ENCODE data around the gene TET1. TPM values are rescaled to one million over a fixed set of nuclear protein-coding genes. Genes with fewer than 3 reads are reported as not detected.
A peak's percentile ranks its signal among the peaks of the same experiment; 100 is the strongest.
"Not testable (repeated sequence)": the region's sequence is repeated elsewhere in the genome, so short reads cannot be mapped to it uniquely, and the experiment has no call there.

The TET1 gene
- total RNA-seq = 2.2 TPM
- 0.22 TPM for polyA plus RNA-seq (ENCODE audit: insufficient read depth, low read depth, low replicate concordance)
- long read RNA-seq, donor 1 = 0 reads
- long read RNA-seq, donor 2 = 0 reads
- long read RNA-seq, donor 3 = 0 reads
- long read RNA-seq, donor 4 = 0 reads
- long read RNA-seq, donor 5 = 0 reads
- long read RNA-seq, donor 6 = 0 reads
- long read RNA-seq, donor 7, partial matches to known transcripts = 0 of 2 reads
- long read RNA-seq, donor 7, other reads (novel, unspliced or antisense) = 2 of 2 reads
- long read RNA-seq, donor 8 = 0 reads
- long read RNA-seq, donor 9 = 0 reads
- long read RNA-seq, donor 10 = 0 reads

GRCh38 chr10:68560186-68560942 is at the start of gene TET1:
TSS of gene TET1 (plus strand) at chr10:68560337. CDS start at chr10:68572339, 12,002 bp downstream.
- intact Hi-C loops (cut with DNase I) = no loop called here
- H3K27me3 ChIP-seq (ENCODE audit: control insufficient read depth, insufficient read depth, low read length) = no peaks in the 10 kb centered on the region
- TF ChIP-seq, protein P1, sequence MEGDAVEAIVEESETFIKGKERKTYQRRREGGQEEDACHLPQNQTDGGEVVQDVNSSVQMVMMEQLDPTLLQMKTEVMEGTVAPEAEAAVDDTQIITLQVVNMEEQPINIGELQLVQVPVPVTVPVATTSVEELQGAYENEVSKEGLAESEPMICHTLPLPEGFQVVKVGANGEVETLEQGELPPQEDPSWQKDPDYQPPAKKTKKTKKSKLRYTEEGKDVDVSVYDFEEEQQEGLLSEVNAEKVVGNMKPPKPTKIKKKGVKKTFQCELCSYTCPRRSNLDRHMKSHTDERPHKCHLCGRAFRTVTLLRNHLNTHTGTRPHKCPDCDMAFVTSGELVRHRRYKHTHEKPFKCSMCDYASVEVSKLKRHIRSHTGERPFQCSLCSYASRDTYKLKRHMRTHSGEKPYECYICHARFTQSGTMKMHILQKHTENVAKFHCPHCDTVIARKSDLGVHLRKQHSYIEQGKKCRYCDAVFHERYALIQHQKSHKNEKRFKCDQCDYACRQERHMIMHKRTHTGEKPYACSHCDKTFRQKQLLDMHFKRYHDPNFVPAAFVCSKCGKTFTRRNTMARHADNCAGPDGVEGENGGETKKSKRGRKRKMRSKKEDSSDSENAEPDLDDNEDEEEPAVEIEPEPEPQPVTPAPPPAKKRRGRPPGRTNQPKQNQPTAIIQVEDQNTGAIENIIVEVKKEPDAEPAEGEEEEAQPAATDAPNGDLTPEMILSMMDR (IDR thresholded peaks at IDR 0.05; ENCODE audit: borderline replicate concordance, extremely low read depth, insufficient read depth) = no peak
- FAIRE-seq (no peak), DNase-seq (peak; percentile 73 to 91 (median 87))
- H3K9me3 ChIP-seq (ENCODE audit: control insufficient read depth in 2 of 3, insufficient read depth in 1 of 3, low read length in 3 of 3) = no peaks in the 10 kb centered on the region
- H3K36me3 ChIP-seq (ENCODE audit: control insufficient read depth in 2 of 3, insufficient read depth in 3 of 3, low read length in 3 of 3) = no peaks in the 10 kb centered on the region
- peak within 1 kb of the TSS in 2 of 3 donors; percentile 67 to 71 for H3K9ac ChIP-seq (ENCODE audit: low read length in 3 of 3)
- peak within 1 kb of the TSS; percentile 71 to 82 (median 80) for H3K4me3 ChIP-seq (ENCODE audit: low read length in 3 of 3)
- peaks cover 0 to 2% (median 0%) of the 10 kb centered on the region in 3 donors for H3K4me1 ChIP-seq (ENCODE audit: control insufficient read depth in 2 of 3, insufficient read depth in 2 of 3, low read depth in 1 of 3, low read length in 3 of 3)
- no peak within 1 kb of the TSS for H3K27ac ChIP-seq (ENCODE audit: low read depth in 2 of 2, low read length in 2 of 2)

DNA sequence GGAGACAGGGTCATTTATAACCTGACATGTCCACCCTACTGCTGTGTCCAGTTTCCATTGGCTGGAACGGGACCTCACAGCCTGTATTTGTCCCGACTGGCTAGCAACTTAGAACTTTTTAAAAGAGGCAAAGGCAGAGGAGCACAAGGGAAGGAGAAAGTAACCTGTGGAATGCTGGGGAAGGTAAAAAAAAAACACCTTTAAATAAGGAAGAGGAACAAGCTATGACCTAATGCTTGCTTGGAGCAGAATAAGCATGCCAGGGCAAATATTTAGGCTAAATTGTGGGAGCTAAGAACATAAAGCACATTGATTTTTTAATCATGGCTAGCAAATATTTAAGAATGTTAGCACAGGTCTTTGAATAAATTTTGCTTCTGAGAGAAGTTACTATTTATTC is 43.9 kb upstream of the TET1 start:
- FAIRE-seq; H3K4me1 ChIP-seq (ENCODE audit: control insufficient read depth in 2 of 3, insufficient read depth in 2 of 3, low read depth in 1 of 3, low read length in 3 of 3); H3K27me3 ChIP-seq (ENCODE audit: control insufficient read depth, insufficient read depth, low read length); H3K27ac ChIP-seq (ENCODE audit: low read depth in 2 of 2, low read length in 2 of 2); H3K9me3 ChIP-seq (ENCODE audit: control insufficient read depth in 2 of 3, insufficient read depth in 1 of 3, low read length in 3 of 3); H3K4me3 ChIP-seq (ENCODE audit: low read length in 3 of 3); DNase-seq; H3K9ac ChIP-seq (ENCODE audit: low read length in 3 of 3); H3K36me3 ChIP-seq (ENCODE audit: control insufficient read depth in 2 of 3, insufficient read depth in 3 of 3, low read length in 3 of 3); intact Hi-C loops (cut with DNase I): not testable (repeated sequence)

- Histone ChIP-seq H3K27me3 (ENCODE audit: control insufficient read depth, insufficient read depth, low read length) (no peaks in the 10 kb centered on the region), H3K27ac (ENCODE audit: low read depth in 2 of 2, low read length in 2 of 2) (no peak overlapping the region), H3K4me3 (ENCODE audit: low read length in 3 of 3) (no peak overlapping the region), H3K9me3 (ENCODE audit: control insufficient read depth in 2 of 3, insufficient read depth in 1 of 3, low read length in 3 of 3) (no peaks in the 10 kb centered on the region), H3K4me1 (ENCODE audit: control insufficient read depth in 2 of 3, insufficient read depth in 2 of 3, low read depth in 1 of 3, low read length in 3 of 3) (no peaks in the 10 kb centered on the region), H3K9ac (ENCODE audit: low read length in 3 of 3) (no peak overlapping the region), H3K36me3 (ENCODE audit: control insufficient read depth in 2 of 3, insufficient read depth in 3 of 3, low read length in 3 of 3) (peaks cover 0 to 4% (median 0%) of the 10 kb centered on the region in 3 donors)
- no peak for FAIRE-seq
- intact Hi-C loops (cut with DNase I) = no loop called here
- no peak for DNase-seq
- TF ChIP-seq, protein P1 (IDR thresholded peaks at IDR 0.05; ENCODE audit: borderline replicate concordance, extremely low read depth, insufficient read depth) = no peak
Observed at GRCh38 chr10:68516766-68517165, 43.4 kb upstream of the TET1 start.

GRCh38 chr10:68517188-68517587 is 42.9 kb upstream of the TET1 start:
- no peak for DNase-seq
- Histone ChIP-seq H3K9ac (ENCODE audit: low read length in 3 of 3) (no peak overlapping the region), H3K9me3 (ENCODE audit: control insufficient read depth in 2 of 3, insufficient read depth in 1 of 3, low read length in 3 of 3) (no peaks in the 10 kb centered on the region), H3K27me3 (ENCODE audit: control insufficient read depth, insufficient read depth, low read length) (no peaks in the 10 kb centered on the region), H3K27ac (ENCODE audit: low read depth in 2 of 2, low read length in 2 of 2) (no peak overlapping the region), H3K4me3 (ENCODE audit: low read length in 3 of 3) (no peak overlapping the region), H3K36me3 (ENCODE audit: control insufficient read depth in 2 of 3, insufficient read depth in 3 of 3, low read length in 3 of 3) (peaks cover 0 to 4% (median 0%) of the 10 kb centered on the region in 3 donors), H3K4me1 (ENCODE audit: control insufficient read depth in 2 of 3, insufficient read depth in 2 of 3, low read depth in 1 of 3, low read length in 3 of 3) (no peaks in the 10 kb centered on the region)
- TF ChIP-seq, protein P1 (IDR thresholded peaks at IDR 0.05; ENCODE audit: borderline replicate concordance, extremely low read depth, insufficient read depth) = no peak
- intact Hi-C loops (cut with DNase I) = no loop called here
- no peak for FAIRE-seq

GRCh38 chr10:68518609-68519008 is 41.5 kb upstream of the TET1 start:
- H3K27me3 ChIP-seq (ENCODE audit: control insufficient read depth, insufficient read depth, low read length); H3K27ac ChIP-seq (ENCODE audit: low read depth in 2 of 2, low read length in 2 of 2); H3K36me3 ChIP-seq (ENCODE audit: control insufficient read depth in 2 of 3, insufficient read depth in 3 of 3, low read length in 3 of 3); H3K9me3 ChIP-seq (ENCODE audit: control insufficient read depth in 2 of 3, insufficient read depth in 1 of 3, low read length in 3 of 3); H3K9ac ChIP-seq (ENCODE audit: low read length in 3 of 3); DNase-seq; H3K4me3 ChIP-seq (ENCODE audit: low read length in 3 of 3); FAIRE-seq; intact Hi-C loops (cut with DNase I); H3K4me1 ChIP-seq (ENCODE audit: control insufficient read depth in 2 of 3, insufficient read depth in 2 of 3, low read depth in 1 of 3, low read length in 3 of 3): not testable (repeated sequence)

Data from kidney (tissue), 22 donors.